GM21423 (cell line): ENCODE measurements around the gene CEBPA.

Experiments used
- ATAC-seq: cut with Tn5 transposase; IDR thresholded peaks from one replicate; pipeline ENCODE4 v1.9.1; 2021; ENCODE audit warnings: mild to moderate bottlenecking, moderate library complexity; ENCODE audit not compliant: unreplicated experiment

CEBPA gene

GRCh38 chr19:33302175-33302973 is at the start of gene CEBPA:
Gene CEBPA (minus strand): TSS chr19:33302534. CDS start chr19:33302414, 120 bp downstream.
- peak; percentile 69 for ATAC-seq

- no peak for ATAC-seq
Observed at GRCh38 chr19:33350538-33351309, 48.4 kb upstream of the CEBPA start.

- ATAC-seq: no peak
Observed at GRCh38 chr19:33349319-33350289, 47.3 kb upstream of the CEBPA start.

GRCh38 chr19:33348301-33349010 is 46.1 kb upstream of the CEBPA start:
- ATAC-seq: no peak

GRCh38 chr19:33347300-33347699 is 45.0 kb upstream of the CEBPA start:
- no peak for ATAC-seq

- ATAC-seq: no peak
Observed at GRCh38 chr19:33346665-33347064, 44.3 kb upstream of the CEBPA start.

- ATAC-seq: no peak
Observed at GRCh38 chr19:33345163-33345562, 42.8 kb upstream of the CEBPA start.

- no peak for ATAC-seq
Observed at GRCh38 chr19:33344573-33344925, 42.2 kb upstream of the CEBPA start.

GRCh38 chr19:33343859-33344572 is 41.7 kb upstream of the CEBPA start:
- no peak for ATAC-seq

GRCh38 chr19:33343301-33343700 is 41.0 kb upstream of the CEBPA start:
- ATAC-seq: no peak

- no peak for ATAC-seq
Observed at GRCh38 chr19:33340991-33341390, 38.7 kb upstream of the CEBPA start.

GRCh38 chr19:33339016-33339984 is 37.0 kb upstream of the CEBPA start:
- ATAC-seq: no peak

GRCh38 chr19:33335446-33335845 is 33.1 kb upstream of the CEBPA start:
- no peak for ATAC-seq

GRCh38 chr19:33334271-33334670 is 31.9 kb upstream of the CEBPA start:
- ATAC-seq: no peak

- no peak for ATAC-seq
Observed at GRCh38 chr19:33333642-33334041, 31.3 kb upstream of the CEBPA start.

- ATAC-seq: no peak
Observed at GRCh38 chr19:33333151-33333550, 30.8 kb upstream of the CEBPA start.

GRCh38 chr19:33332248-33332647 is 29.9 kb upstream of the CEBPA start:
- ATAC-seq: no peak

- ATAC-seq: no peak
Observed at GRCh38 chr19:33329736-33330135, 27.4 kb upstream of the CEBPA start.

GRCh38 chr19:33329060-33329459 is 26.7 kb upstream of the CEBPA start:
- ATAC-seq: no peak
